CD14-positive monocyte (primary cell): ENCODE measurements around the gene IGF1R. TPM values are rescaled to one million over a fixed set of nuclear protein-coding genes. Genes with fewer than 3 reads are reported as not detected.

Experiments
- DNase-seq, 3 donors: peaks; one replicate each; pipeline ENCODE4 v3.0.0-alpha.2; 2011 to 2022
- H2AFZ ChIP-seq: 2 replicates; pipeline ENCODE4 v1.6.0; 2012; ENCODE audit warnings: mild to moderate bottlenecking, low read depth, low read length, inconsistent platforms; ENCODE audit not compliant: insufficient read depth, poor library complexity, severe bottlenecking
- H3K27ac ChIP-seq, 2 donors: 1 replicate in 1 of 2; 2 replicates in 1 of 2; pipeline ENCODE4 v1.5.1; 2012 to 2013; ENCODE audit warnings: low read length in 2 of 2, control low read depth in 1 of 2, inconsistent platforms in 1 of 2, low read depth in 1 of 2, mild to moderate bottlenecking in 1 of 2
- H3K27me3 ChIP-seq, 2 donors: one replicate each; pipeline versions ENCODE4 v1.6.0 to v1.6.1; 2011 to 2013; ENCODE audit warnings: low read length in 2 of 2; ENCODE audit not compliant: control insufficient read depth in 2 of 2, insufficient read depth in 2 of 2
- H3K36me3 ChIP-seq, 2 donors: replicated peaks in 1 of 2; 1 replicate in 1 of 2; 2 replicates in 1 of 2; pipeline versions ENCODE4 v1.5.1 to v1.6.1; 2012 to 2013; ENCODE audit warnings: low read length in 2 of 2, control low read depth in 1 of 2, inconsistent platforms in 1 of 2, mild to moderate bottlenecking in 1 of 2; ENCODE audit not compliant: insufficient read depth in 2 of 2, control insufficient read depth in 1 of 2
- H3K4me1 ChIP-seq, 2 donors: 1 replicate in 1 of 2; 2 replicates in 1 of 2; pipeline versions ENCODE4 v1.5.1 to v1.6.1; 2012 to 2013; ENCODE audit warnings: low read length in 2 of 2, control low read depth in 1 of 2, inconsistent platforms in 1 of 2, mild to moderate bottlenecking in 1 of 2, moderate library complexity in 1 of 2; ENCODE audit not compliant: insufficient read depth in 2 of 2, control insufficient read depth in 1 of 2
- H3K4me2 ChIP-seq: replicated peaks from 2 replicates; pipeline ENCODE3; 2012; ENCODE audit warnings: low read length, moderate library complexity, mild to moderate bottlenecking; ENCODE audit not compliant: poor library complexity, severe bottlenecking; ENCODE audit errors: extremely low read depth
- H3K4me3 ChIP-seq, 3 experiments: fragments of 200-600 bp in 1 of 3; sonication (generic) in 1 of 3; replicated peaks in 1 of 3; 1 replicate in 2 of 3; 2 replicates in 1 of 3; pipeline ENCODE4 v1.5.1; 2011 to 2013; ENCODE audit warnings: low read length in 3 of 3, mild to moderate bottlenecking in 3 of 3, control low read depth in 2 of 3, low read depth in 2 of 3, inconsistent platforms in 1 of 3, moderate library complexity in 1 of 3
- H3K79me2 ChIP-seq: 2 replicates; pipeline ENCODE4 v1.6.0; 2012; ENCODE audit warnings: mild to moderate bottlenecking, control low read depth, inconsistent platforms, low read length, moderate library complexity; ENCODE audit not compliant: insufficient read depth
- H3K9ac ChIP-seq: 2 replicates; pipeline ENCODE4 v1.6.0; 2017; ENCODE audit warnings: low read length, mild to moderate bottlenecking; ENCODE audit not compliant: insufficient read depth, poor library complexity, severe bottlenecking
- H3K9me3 ChIP-seq, 2 donors: replicated peaks in 1 of 2; 1 replicate in 1 of 2; 2 replicates in 1 of 2; pipeline versions ENCODE4 v1.5.1 to v1.6.1; 2012 to 2013; ENCODE audit warnings: low read length in 2 of 2, control low read depth in 1 of 2; ENCODE audit not compliant: control insufficient read depth in 1 of 2, insufficient read depth in 1 of 2
- H4K20me1 ChIP-seq: 2 replicates; pipeline ENCODE4 v1.6.0; 2012; ENCODE audit warnings: mild to moderate bottlenecking, low read length, control low read depth, moderate library complexity; ENCODE audit not compliant: insufficient read depth
- H3K27ac Mint-ChIP-seq, 7 donors: one replicate each; pipeline ENCODE4 v1.8.0; 2020; ENCODE audit warnings: mild to moderate bottlenecking in 7 of 7, mixed read lengths in 7 of 7, moderate library complexity in 6 of 7, inconsistent platforms in 2 of 7
- H3K27me3 Mint-ChIP-seq, 3 donors: one replicate each; pipeline ENCODE4 v1.8.0; 2021 to 2022; ENCODE audit warnings: low read depth in 3 of 3, mild to moderate bottlenecking in 3 of 3, mixed read lengths in 3 of 3, moderate library complexity in 3 of 3, inconsistent platforms in 1 of 3
- H3K36me3 Mint-ChIP-seq, 2 donors: one replicate each; pipeline ENCODE4 v1.8.0; 2020; ENCODE audit warnings: mixed read lengths in 2 of 2, inconsistent platforms in 1 of 2, mild to moderate bottlenecking in 1 of 2
- H3K4me1 Mint-ChIP-seq: one replicate; pipeline ENCODE4 v1.8.0; 2020; ENCODE audit warnings: mild to moderate bottlenecking, mixed read lengths
- H3K4me3 Mint-ChIP-seq, 2 donors: one replicate each; pipeline ENCODE4 v1.8.0; 2020; ENCODE audit warnings: mild to moderate bottlenecking in 2 of 2, mixed read lengths in 2 of 2, moderate library complexity in 1 of 2
- H3K9me3 Mint-ChIP-seq, 7 donors: one replicate each; pipeline ENCODE4 v1.8.0; 2020 to 2022; ENCODE audit warnings: mixed read lengths in 7 of 7, mild to moderate bottlenecking in 6 of 7, moderate library complexity in 6 of 7, inconsistent platforms in 2 of 7
- WGBS: methylation state at CpG from one replicate; pipeline ENCODE4 v1.1.5; 2013; ENCODE audit warnings: missing lambda C conversion rate; ENCODE audit not compliant: insufficient coverage; 5-methylcytosine and 5-hydroxymethylcytosine counted together
- intact Hi-C, 2 donors: fragments of 100-400 bp; cut with micrococcal nuclease; formaldehyde crosslinking; loops; one replicate each; pipeline versions ENCODE4 v1.15.0 to v1.15.1; 2023
- polyA plus RNA-seq, 3 donors: library from polyadenylated mRNA; depleted of rRNA in 1 of 3; unstranded in 2 of 3; stranded (reverse) in 1 of 3; fragments of 300-500 nt in 2 of 3; fragments of >200 nt in 1 of 3; fragmentation: Illumina TruSeq in 2 of 3; gene quantifications; 1 replicate in 2 of 3; 2 replicates in 1 of 3; pipeline ENCODE4 v1.2.3, GENCODE V29; 2012 to 2021
- TF ChIP-seq, protein P1 (sequence below): fragments of 200-600 bp; IDR thresholded peaks from one replicate; pipeline ENCODE4 v1.8.0; 2022; ENCODE audit warnings: antibody characterized with exemption, mild to moderate bottlenecking

The IGF1R gene
- polyA plus RNA-seq, 3 donors = 0.35 to 4.9 (median 0.67) TPM

DNA sequence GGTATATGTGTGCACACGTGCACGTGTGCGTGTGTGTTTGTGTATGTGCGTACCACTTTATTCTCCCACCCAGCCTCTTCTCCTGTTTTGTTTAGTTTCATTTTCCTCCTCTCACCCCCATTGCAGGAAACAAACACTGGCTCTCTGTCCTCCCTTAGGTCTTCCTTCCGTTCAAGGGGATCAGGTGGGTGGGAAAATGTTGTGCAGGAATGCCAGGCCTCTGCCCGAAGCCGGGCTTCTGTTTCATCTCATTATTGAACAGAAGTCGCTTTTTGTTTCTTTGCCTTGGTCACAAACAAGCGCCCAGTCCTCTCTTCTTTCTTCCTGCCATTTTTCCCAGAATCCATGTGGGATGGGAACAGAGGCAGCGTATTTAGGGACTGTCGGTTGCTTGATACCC is 69.6 kb downstream of the IGF1R start:
- TF ChIP-seq, protein P1, sequence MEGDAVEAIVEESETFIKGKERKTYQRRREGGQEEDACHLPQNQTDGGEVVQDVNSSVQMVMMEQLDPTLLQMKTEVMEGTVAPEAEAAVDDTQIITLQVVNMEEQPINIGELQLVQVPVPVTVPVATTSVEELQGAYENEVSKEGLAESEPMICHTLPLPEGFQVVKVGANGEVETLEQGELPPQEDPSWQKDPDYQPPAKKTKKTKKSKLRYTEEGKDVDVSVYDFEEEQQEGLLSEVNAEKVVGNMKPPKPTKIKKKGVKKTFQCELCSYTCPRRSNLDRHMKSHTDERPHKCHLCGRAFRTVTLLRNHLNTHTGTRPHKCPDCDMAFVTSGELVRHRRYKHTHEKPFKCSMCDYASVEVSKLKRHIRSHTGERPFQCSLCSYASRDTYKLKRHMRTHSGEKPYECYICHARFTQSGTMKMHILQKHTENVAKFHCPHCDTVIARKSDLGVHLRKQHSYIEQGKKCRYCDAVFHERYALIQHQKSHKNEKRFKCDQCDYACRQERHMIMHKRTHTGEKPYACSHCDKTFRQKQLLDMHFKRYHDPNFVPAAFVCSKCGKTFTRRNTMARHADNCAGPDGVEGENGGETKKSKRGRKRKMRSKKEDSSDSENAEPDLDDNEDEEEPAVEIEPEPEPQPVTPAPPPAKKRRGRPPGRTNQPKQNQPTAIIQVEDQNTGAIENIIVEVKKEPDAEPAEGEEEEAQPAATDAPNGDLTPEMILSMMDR = no peak

DNA sequence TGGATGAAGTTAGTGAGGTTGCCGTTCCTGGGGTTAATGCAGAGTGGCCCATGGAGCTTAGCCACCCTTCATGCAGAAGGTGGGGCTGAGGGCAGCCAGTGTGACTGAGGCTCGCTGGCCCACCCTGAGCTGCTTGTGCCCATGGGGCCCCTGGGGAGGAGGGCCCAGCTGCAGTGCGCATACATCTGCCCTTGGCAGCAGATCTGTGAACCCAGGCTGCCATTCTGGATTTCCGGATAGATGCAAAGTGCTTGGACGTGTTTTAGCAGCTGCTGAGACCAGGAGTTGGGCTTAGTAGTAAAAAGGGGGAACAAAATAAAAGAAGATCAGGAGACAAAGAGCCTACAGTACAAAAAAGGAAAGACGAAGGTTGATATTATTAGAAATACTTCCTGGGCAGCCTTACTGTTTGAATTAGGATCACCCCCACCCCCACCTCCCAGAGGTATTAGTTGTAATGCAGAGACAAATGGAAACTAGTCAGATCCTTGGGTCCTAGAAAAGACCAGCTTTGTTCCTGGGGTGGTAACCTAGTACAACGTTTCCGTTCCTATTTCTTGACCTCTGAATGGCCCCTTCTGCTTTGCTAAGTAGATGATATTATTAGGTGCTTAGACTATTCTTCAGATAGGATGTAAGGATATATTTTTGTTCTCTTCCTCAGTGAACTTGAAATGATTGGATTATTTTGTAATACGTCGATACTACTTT is 70.2 kb downstream of the IGF1R start:
- Histone ChIP-seq H3K36me3 (no peaks in the 10 kb centered on the region), H3K79me2 (peaks cover 94% of the 10 kb centered on the region), H3K9ac (peak overlapping the region; percentile 23), H4K20me1 (peaks cover 96% of the 10 kb centered on the region), H3K9me3 (no peaks in the 10 kb centered on the region), H3K4me3 (no peak overlapping the region), H3K4me1 (peaks cover 8 to 20% of the 10 kb centered on the region in 2 donors), H3K27me3 (no peaks in the 10 kb centered on the region), H3K4me2 (no peak overlapping the region), H2AFZ (no peak overlapping the region), H3K27ac (no peak overlapping the region)
- Mint-ChIP-seq H3K4me3 (no peak overlapping the region), H3K36me3 (peaks cover 5% of the 10 kb centered on the region in 2 donors), H3K27ac (peak overlapping the region in 4 of 7 donors; percentile 21 to 48 (median 31)), H3K27me3 (peaks cover 0 to 3% (median 0%) of the 10 kb centered on the region in 3 donors), H3K4me1 (peaks cover 37% of the 10 kb centered on the region), H3K9me3 (no peaks in the 10 kb centered on the region)
- intact Hi-C loops = no loop called here
- no peak for DNase-seq
- TF ChIP-seq, protein P1 = no peak
- WGBS = 87% methylated on average over 7 of the region's 10 CpGs

More for the DNA sequence above, 69.6 kb downstream of the IGF1R start:
- H3K27me3 ChIP-seq = no peaks in the 10 kb centered on the region
- peaks cover 94% of the 10 kb centered on the region for H3K79me2 ChIP-seq
- no peaks in the 10 kb centered on the region for H3K9me3 ChIP-seq
- peaks cover 0 to 3% (median 0%) of the 10 kb centered on the region in 3 donors for H3K27me3 Mint-ChIP-seq
- 100% methylated on average over 2 of the region's 11 CpGs for WGBS
- no peak overlapping the region for H3K27ac ChIP-seq
- H3K4me1 Mint-ChIP-seq = peaks cover 37% of the 10 kb centered on the region
- H3K4me3 ChIP-seq = no peak overlapping the region
- no peak overlapping the region for H3K27ac Mint-ChIP-seq
- H3K9me3 Mint-ChIP-seq = no peaks in the 10 kb centered on the region
- peaks cover 5% of the 10 kb centered on the region in 2 donors for H3K36me3 Mint-ChIP-seq
- peaks cover 0 to 1% of the 10 kb centered on the region in 2 donors for H3K36me3 ChIP-seq
- no peak overlapping the region for H3K4me3 Mint-ChIP-seq
- DNase-seq = no peak
- intact Hi-C loops = no loop called here
- no peak overlapping the region for H3K4me2 ChIP-seq
- peaks cover 96% of the 10 kb centered on the region for H4K20me1 ChIP-seq
- H3K4me1 ChIP-seq = peaks cover 8 to 20% of the 10 kb centered on the region in 2 donors
- no peak overlapping the region for H2AFZ ChIP-seq
- no peak overlapping the region for H3K9ac ChIP-seq
